Endothelial cell of umbilical vein (primary cell): ENCODE results near the gene TMIGD3. TPM values are rescaled to one million over a fixed set of nuclear protein-coding genes. Genes with fewer than 3 reads are reported as not detected.

Experiments
- BruUV-seq: library from RNA; stranded (reverse); fragments of 400-500 nt; replicated peaks from 2 replicates; lab custom pipeline; 2021; lab: Mats Ljungman, UMichigan
- CTCF ChIA-PET: fragments of 300-600, 350-600 bp; sonication (Branson Sonifier 250); formaldehyde crosslinking; loops from one replicate; lab custom pipeline; 2021; ENCODE audit warnings: antibody characterized with exemption, inconsistent platforms; lab: Charles Lee
- POLR2A ChIA-PET: fragments of 300-600, 350-600 bp; sonication (Branson Sonifier 250); formaldehyde crosslinking; loops from one replicate; lab custom pipeline; 2021; ENCODE audit warnings: antibody characterized with exemption, inconsistent platforms; lab: Charles Lee
- DNase-seq: peaks from one replicate; pipeline ENCODE4 v3.0.0-alpha.2; 2011; ENCODE audit warnings: low read depth, low spot score
- FAIRE-seq: peaks from 2 replicates; lab custom pipeline; 2011; peaks lifted over from hg19 to GRCh38; lab: Jason Lieb, UNC
- H2AFZ ChIP-seq: 2 replicates; pipeline ENCODE4 v1.6.0; 2012; ENCODE audit warnings: low read depth, low read length, control low read depth, inconsistent platforms
- H3K27ac ChIP-seq: 2 replicates; pipeline ENCODE4 v1.5.1; 2011; ENCODE audit warnings: low read depth, mild to moderate bottlenecking, control low read depth, low read length, moderate library complexity; ENCODE audit not compliant: insufficient read depth
- H3K27me3 ChIP-seq, 2 experiments: 2 replicates each; pipeline versions ENCODE4 v1.6.0 to v1.6.1; 2011; ENCODE audit warnings: low read length in 2 of 2, mixed read lengths in 1 of 2; ENCODE audit not compliant: control insufficient read depth in 2 of 2, insufficient read depth in 2 of 2
- H3K36me3 ChIP-seq, 2 experiments: 2 replicates in 1 of 2; 3 replicates in 1 of 2; pipeline ENCODE4 v1.5.1; 2011; ENCODE audit warnings: low read length in 2 of 2, mild to moderate bottlenecking in 1 of 2, moderate library complexity in 1 of 2; ENCODE audit not compliant: control insufficient read depth in 2 of 2, insufficient read depth in 2 of 2; ENCODE audit errors: extremely low read depth in 1 of 2
- H3K4me1 ChIP-seq: 3 replicates; pipeline ENCODE4 v1.5.1; 2011; ENCODE audit warnings: mild to moderate bottlenecking, low read length; ENCODE audit not compliant: control insufficient read depth, insufficient read depth; ENCODE audit errors: extremely low read depth
- H3K4me2 ChIP-seq: 2 replicates; pipeline ENCODE4 v1.6.1; 2011; ENCODE audit warnings: low read length, control low read depth, mixed read lengths; ENCODE audit not compliant: insufficient read depth
- H3K4me3 ChIP-seq, 3 experiments: fragments of 200-600 bp in 1 of 3; sonication (generic), shearing (Covaris generic) in 1 of 3; replicated peaks in 1 of 3; 2 replicates each; pipeline ENCODE4 v1.5.1; 2011 to 2016; ENCODE audit warnings: control low read depth in 3 of 3, low read length in 3 of 3, mild to moderate bottlenecking in 2 of 3, inconsistent platforms in 1 of 3, low read depth in 1 of 3, moderate library complexity in 1 of 3; ENCODE audit not compliant: insufficient read depth in 1 of 3
- H3K79me2 ChIP-seq: 2 replicates; pipeline ENCODE4 v1.6.0; 2012; ENCODE audit warnings: low read length, inconsistent platforms; ENCODE audit not compliant: control insufficient read depth, insufficient read depth
- H3K9ac ChIP-seq: replicated peaks from 2 replicates; pipeline ENCODE3; 2011; ENCODE audit warnings: low read length, control low read depth; ENCODE audit not compliant: insufficient read depth; ENCODE audit errors: extremely low read depth
- H3K9me1 ChIP-seq: replicated peaks from 3 replicates; pipeline ENCODE4 v1.6.0; 2011; ENCODE audit warnings: mild to moderate bottlenecking, low read length; ENCODE audit not compliant: control insufficient read depth, insufficient read depth; ENCODE audit errors: extremely low read depth
- H3K9me3 ChIP-seq: replicated peaks from 2 replicates; pipeline ENCODE4 v1.5.1; 2012; ENCODE audit warnings: low read length, inconsistent platforms; ENCODE audit not compliant: control insufficient read depth, insufficient read depth
- H4K20me1 ChIP-seq: replicated peaks from 2 replicates; pipeline ENCODE3; 2011; ENCODE audit warnings: mild to moderate bottlenecking, low read length; ENCODE audit not compliant: control insufficient read depth, insufficient read depth; ENCODE audit errors: extremely low read depth
- CTCF ChIP-seq, 2 donors: IDR thresholded peaks; 1 replicate in 1 of 2; 2 replicates in 1 of 2; pipeline ENCODE4 v1.5.1; 2011; ENCODE audit warnings: low read length in 2 of 2, mild to moderate bottlenecking in 2 of 2, moderate library complexity in 2 of 2, control low read depth in 1 of 2, inconsistent platforms in 1 of 2, low read depth in 1 of 2; ENCODE audit not compliant: insufficient read depth in 1 of 2; ENCODE audit errors: extremely low read depth in 1 of 2
- FOS ChIP-seq: IDR thresholded peaks from 2 replicates; pipeline ENCODE4 v1.6.1; 2011; ENCODE audit warnings: mild to moderate bottlenecking, low read length, moderate library complexity, borderline replicate concordance; ENCODE audit not compliant: insufficient read depth
- GATA2 ChIP-seq: IDR thresholded peaks from 2 replicates; pipeline ENCODE4 v1.7.0; 2011; ENCODE audit warnings: low read depth, mild to moderate bottlenecking, moderate library complexity, mixed read lengths, low read length; ENCODE audit not compliant: insufficient read length, insufficient read depth
- POLR2A ChIP-seq: IDR thresholded peaks from 2 replicates; pipeline ENCODE4 v1.6.1; 2012; ENCODE audit warnings: low read depth, mild to moderate bottlenecking, control low read depth, low read length
- POLR2AphosphoS5 ChIP-seq: IDR thresholded peaks from 2 replicates; pipeline ENCODE4 v1.6.1; 2012; ENCODE audit warnings: low read depth, mild to moderate bottlenecking, control low read depth, low read length, moderate library complexity; ENCODE audit not compliant: insufficient read depth
- dilution Hi-C: fragments of 300-500 bp; cut with MboI; formaldehyde crosslinking; loops from one replicate; pipeline ENCODE4 v1.15.0; 2019; ENCODE audit warnings: low sequenced_read_pairs; ENCODE audit not compliant: extremely low pct_ligation_motif_present
- intact Hi-C: fragments of 100-400 bp; cut with micrococcal nuclease; formaldehyde crosslinking; loops from one replicate; pipeline ENCODE4 v1.10.0; 2022
- polyA plus RNA-seq, 4 experiments: library from polyadenylated mRNA; depleted of rRNA in 3 of 4; stranded (reverse) in 3 of 4; unstranded in 1 of 4; fragments of >200 nt; gene quantifications; 2 replicates each; pipeline versions ENCODE4 v1.2.1 to v1.2.3, GENCODE V29; 2011 to 2012; ENCODE audit warnings: missing spikeins in 1 of 4
- total RNA-seq: library from RNA; stranded (reverse); gene quantifications from 2 replicates; pipeline ENCODE4 v1.2.3, GENCODE V29; 2021

The TMIGD3 gene
- total and polyA plus RNA-seq, 2 donors (not counting 3 experiments of a cell fraction or from before 2014, with no cell fraction given), result 0.07 to 0.49 TPM

- intact Hi-C loops, result loop anchor here (1.0 to 5.0 kb wide), 10 partner anchors 9 to 1475 kb away; partner anchors contain the start of genes ATP5PB, DDX20, RAP1A and STRIP1
- H3K4me3 ChIP-seq, result peak overlapping the region in 1 of 3 experiments; percentile 4
- no peak for FAIRE-seq
- CTCF ChIA-PET, result interaction anchor here (0.6 to 3.9 kb wide), 67 partner anchors 9 to 829 kb away, joined by 3 to 64 read pairs (median 5); partner anchors contain the start of genes ATP5PB, C1orf162, DDX20 and INKA2
- peaks cover 0 to 1% of the 10 kb centered on the region in 2 experiments for H3K36me3 ChIP-seq
- dilution Hi-C loops, result no loop called here
- H3K4me2 ChIP-seq, result peak overlapping the region; percentile 62
- TF ChIP-seq POLR2A, result no peak
- peak; percentile 46 for TF ChIP-seq FOS
- TF ChIP-seq GATA2, result no peak
- TF ChIP-seq POLR2AphosphoS5, result peak; percentile 42
- TF ChIP-seq CTCF (IDR thresholded peaks at IDR 0.05; ENCODE audit: extremely low read depth in 1 of 2, insufficient read depth in 1 of 2, low read depth in 1 of 2, low read length in 2 of 2), result peak in 1 of 2 donors; percentile 17
- H3K27me3 ChIP-seq, result peaks cover 0 to 2% of the 10 kb centered on the region in 2 experiments
- H3K27ac ChIP-seq, result peak overlapping the region; percentile 86
- no peaks in the 10 kb centered on the region for H3K9me1 ChIP-seq
- BruUV-seq, result TSS peak; percentile 43
- POLR2A ChIA-PET, result interaction anchor here (0.7 to 1.3 kb wide), 4 partner anchors 9 to 237 kb away, joined by 3 to 4 read pairs (median 4); no protein-coding TSS in a partner anchor
- no peaks in the 10 kb centered on the region for H3K9me3 ChIP-seq
- H3K4me1 ChIP-seq, result peaks cover 15% of the 10 kb centered on the region
- DNase-seq, result peak; percentile 64
- H3K9ac ChIP-seq, result peak overlapping the region; percentile 52
- no peaks in the 10 kb centered on the region for H3K79me2 ChIP-seq
- H4K20me1 ChIP-seq, result no peaks in the 10 kb centered on the region
- peak overlapping the region; percentile 79 for H2AFZ ChIP-seq
These were observed 4.2 kb upstream of the TMIGD3 start for GRCh38 chr1:111507411-111508201.
